WTC11 (cell line): Measurements from ENCODE around the gene GABRP. TPM values are rescaled to one million over a fixed set of nuclear protein-coding genes. Genes with fewer than 3 reads are reported as not detected.

Experiments used
- ATAC-seq: fragments of 200-7000 bp; cut with Tn5 transposase; 2 replicates; pipeline ENCODE4 v1.10.0; 2021; ENCODE audit warnings: mild to moderate bottlenecking, moderate library complexity
- CTCF ChIA-PET: fragments of 300-600 bp; sonication (Branson Sonifier 250); formaldehyde crosslinking; loops from one replicate; lab custom pipeline; 2021; ENCODE audit warnings: antibody characterized with exemption; lab: Charles Lee
- POLR2A ChIA-PET: fragments of 350-600 bp; sonication (Branson Sonifier 250); formaldehyde crosslinking; loops from one replicate; lab custom pipeline; 2021; ENCODE audit warnings: antibody characterized with exemption; lab: Charles Lee
- DNase-seq: peaks from one replicate; pipeline ENCODE4 v3.0.0; 2021; ENCODE audit warnings: low spot score
- H3K27ac Mint-ChIP-seq: 2 replicates; pipeline ENCODE4 v1.8.0; 2021; ENCODE audit warnings: mixed read lengths
- H3K27me3 Mint-ChIP-seq: 2 replicates; pipeline ENCODE4 v1.8.0; 2021; ENCODE audit warnings: low read depth, mild to moderate bottlenecking, moderate library complexity, mixed read lengths
- H3K36me3 Mint-ChIP-seq: 2 replicates; pipeline ENCODE4 v1.8.0; 2021; ENCODE audit warnings: mixed read lengths
- H3K4me1 Mint-ChIP-seq: 2 replicates; pipeline ENCODE4 v1.8.0; 2022; ENCODE audit warnings: mixed read lengths
- H3K4me3 Mint-ChIP-seq: 2 replicates; pipeline ENCODE4 v1.8.0; 2021; ENCODE audit warnings: mild to moderate bottlenecking, moderate library complexity, mixed read lengths
- H3K9me3 Mint-ChIP-seq: 2 replicates; pipeline ENCODE4 v1.8.0; 2021; ENCODE audit warnings: mixed read lengths
- ATF1 ChIP-seq: sonication (generic); formaldehyde crosslinking; IDR thresholded peaks from 2 replicates; pipeline ENCODE4 v1.8.1; 2023; ENCODE audit warnings: mild to moderate bottlenecking, moderate library complexity, missing genetic modification reagents
- CBFB ChIP-seq: sonication (generic); formaldehyde crosslinking; IDR thresholded peaks from 2 replicates; pipeline ENCODE4 v1.8.1; 2022; ENCODE audit warnings: mild to moderate bottlenecking, low read depth, missing genetic modification reagents
- ELF4 ChIP-seq: sonication (generic); formaldehyde crosslinking; IDR thresholded peaks from 2 replicates; pipeline ENCODE4 v1.8.1; 2022; ENCODE audit warnings: low read depth, mild to moderate bottlenecking, moderate library complexity, missing genetic modification reagents
- EMX1 ChIP-seq: fragments of 250-450 bp; sonication (Bioruptor Pico); IDR thresholded peaks from 2 replicates; pipeline ENCODE4 v1.8.0; 2021; ENCODE audit warnings: mild to moderate bottlenecking
- FOXP1 ChIP-seq: sonication (generic); formaldehyde crosslinking; IDR thresholded peaks from 2 replicates; pipeline ENCODE4 v1.8.0; 2022; ENCODE audit warnings: missing genetic modification reagents, mild to moderate bottlenecking, moderate library complexity, borderline replicate concordance
- NFE2L1 ChIP-seq: sonication (generic); formaldehyde crosslinking; IDR thresholded peaks from 2 replicates; pipeline ENCODE4 v1.8.1; 2023; ENCODE audit warnings: missing genetic modification reagents
- NR1H2 ChIP-seq: sonication (generic); formaldehyde crosslinking; IDR thresholded peaks from 2 replicates; pipeline ENCODE4 v1.9.0; 2021; ENCODE audit warnings: mild to moderate bottlenecking, moderate library complexity, missing genetic modification reagents
- NR3C1 ChIP-seq: sonication (generic); formaldehyde crosslinking; conservative IDR thresholded peaks from 2 replicates; pipeline ENCODE4 v1.8.1; 2023; ENCODE audit warnings: low read depth, mild to moderate bottlenecking, missing genetic modification reagents
- TCF7 ChIP-seq: sonication (generic); formaldehyde crosslinking; IDR thresholded peaks from 2 replicates; pipeline ENCODE4 v1.8.0; 2022; ENCODE audit warnings: mild to moderate bottlenecking, low read depth, missing genetic modification reagents, moderate library complexity
- total RNA-seq: library from RNA; stranded (reverse); gene quantifications from 3 replicates; pipeline ENCODE4 v1.2.3, GENCODE V29; 2021
- TF ChIP-seq, protein P1 (sequence below): fragments of 250-450 bp; sonication (Bioruptor Pico); IDR thresholded peaks from 2 replicates; pipeline ENCODE4 v1.9.0; 2021; ENCODE audit warnings: mild to moderate bottlenecking
- TF ChIP-seq, protein P2 (sequence below): sonication (generic); formaldehyde crosslinking; IDR thresholded peaks from 2 replicates; pipeline ENCODE4 v1.8.0; 2023; ENCODE audit warnings: missing genetic modification reagents
- TF ChIP-seq, protein P3 (sequence below): sonication (generic); formaldehyde crosslinking; IDR thresholded peaks from 2 replicates; pipeline ENCODE4 v1.8.1; 2022; ENCODE audit warnings: mild to moderate bottlenecking, moderate library complexity, missing genetic modification reagents
- TF ChIP-seq, protein P4 (sequence below): sonication (generic); formaldehyde crosslinking; IDR thresholded peaks from 2 replicates; pipeline ENCODE4 v1.8.0; 2023; ENCODE audit warnings: missing genetic modification reagents, mild to moderate bottlenecking, borderline replicate concordance
- TF ChIP-seq, protein P5 (sequence below): sonication (generic); formaldehyde crosslinking; IDR thresholded peaks from 2 replicates; pipeline ENCODE4 v1.8.1; 2023; ENCODE audit warnings: mild to moderate bottlenecking, missing genetic modification reagents, moderate library complexity
- TF ChIP-seq, protein P6 (sequence below): sonication (generic); formaldehyde crosslinking; conservative IDR thresholded peaks from 2 replicates; pipeline ENCODE4 v1.8.1; 2022; ENCODE audit warnings: mild to moderate bottlenecking, missing genetic modification reagents
- TF ChIP-seq, protein P7 (sequence below): sonication (generic); formaldehyde crosslinking; IDR thresholded peaks from 2 replicates; pipeline ENCODE4 v1.8.1; 2023; ENCODE audit warnings: mild to moderate bottlenecking, missing genetic modification reagents
- TF ChIP-seq, protein P8 (sequence below): sonication (generic); formaldehyde crosslinking; IDR thresholded peaks from 2 replicates; pipeline ENCODE4 v1.8.1; 2022; ENCODE audit warnings: mild to moderate bottlenecking, missing genetic modification reagents, moderate library complexity, borderline replicate concordance
- TF ChIP-seq, protein P9 (sequence below): sonication (generic); formaldehyde crosslinking; IDR thresholded peaks from 2 replicates; pipeline ENCODE4 v1.8.1; 2022; ENCODE audit warnings: low read depth, mild to moderate bottlenecking, moderate library complexity, missing genetic modification reagents, borderline replicate concordance

The GABRP gene
- total RNA-seq, 1 experiment from 2014 or later = 4.8 TPM

DNA sequence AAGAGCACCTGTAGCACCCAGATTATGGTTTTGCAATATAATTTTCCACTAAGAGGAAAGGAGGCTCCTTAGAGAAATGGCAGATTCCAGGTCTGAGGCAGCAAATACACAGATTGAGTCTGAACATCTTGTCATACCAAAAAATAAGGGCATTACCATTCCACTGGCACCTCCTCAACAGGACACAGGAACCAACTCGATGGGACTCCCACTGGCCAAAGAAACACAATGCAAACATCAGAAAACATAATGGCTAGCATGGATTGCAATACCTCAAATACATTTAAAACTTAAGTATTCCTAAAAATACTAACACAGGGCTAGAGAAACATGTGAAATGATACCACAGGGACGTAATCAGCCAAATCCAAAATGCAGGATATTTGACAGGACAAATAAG is 65.8 kb downstream of the GABRP start:
- no peak for DNase-seq
- H3K9me3 Mint-ChIP-seq = peaks cover 6% of the 10 kb centered on the region; the same call in 1 of the 2 replicates

DNA sequence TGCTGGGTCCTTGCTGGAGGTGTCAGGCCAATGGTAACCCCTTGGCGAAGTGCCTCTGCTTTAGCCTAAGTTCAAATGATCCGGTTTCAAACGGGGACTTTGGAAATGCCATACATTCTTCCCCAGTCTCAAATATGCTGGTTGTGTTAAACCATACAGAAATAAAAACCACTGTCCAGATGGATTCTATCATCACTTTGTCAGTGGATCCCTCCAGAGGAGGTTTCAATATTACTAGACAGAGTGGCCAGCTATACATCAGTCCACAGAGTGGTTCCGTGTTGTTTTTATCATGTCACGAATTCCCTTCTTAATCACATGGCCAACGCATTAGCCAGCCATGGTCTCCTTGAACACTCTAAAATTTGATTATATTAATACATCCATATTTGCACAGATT is 71.0 kb downstream of the GABRP start:
- ATAC-seq = no peak
- Mint-ChIP-seq H3K36me3 (no peaks in the 10 kb centered on the region), H3K4me1 (no peaks in the 10 kb centered on the region), H3K4me3 (no peak overlapping the region), H3K27ac (no peak overlapping the region), H3K9me3 (peaks cover 12% of the 10 kb centered on the region; the same call in 1 of the 2 replicates), H3K27me3 (no peaks in the 10 kb centered on the region; the same call in 1 of the 2 replicates)
- no peak for DNase-seq
- POLR2A ChIA-PET = no interaction called here
- no peak for TF ChIP-seq TCF7
- no peak for TF ChIP-seq EMX1
- TF ChIP-seq NR3C1 (CRISPR knock-in tag) = no peak
- TF ChIP-seq ELF4 (CRISPR knock-in tag) = no peak
- TF ChIP-seq, protein P1, sequence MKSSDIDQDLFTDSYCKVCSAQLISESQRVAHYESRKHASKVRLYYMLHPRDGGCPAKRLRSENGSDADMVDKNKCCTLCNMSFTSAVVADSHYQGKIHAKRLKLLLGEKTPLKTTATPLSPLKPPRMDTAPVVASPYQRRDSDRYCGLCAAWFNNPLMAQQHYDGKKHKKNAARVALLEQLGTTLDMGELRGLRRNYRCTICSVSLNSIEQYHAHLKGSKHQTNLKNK = no peak
- no peak for TF ChIP-seq NFE2L1
- CTCF ChIA-PET = no interaction called here

More for the DNA sequence above, 65.8 kb downstream of the GABRP start:
- Mint-ChIP-seq H3K27ac (no peak overlapping the region), H3K4me1 (no peaks in the 10 kb centered on the region), H3K4me3 (no peak overlapping the region), H3K36me3 (no peaks in the 10 kb centered on the region), H3K27me3 (no peaks in the 10 kb centered on the region)
- ATAC-seq = peak; percentile 63
- POLR2A ChIA-PET = no interaction called here
- TF ChIP-seq, protein P2, sequence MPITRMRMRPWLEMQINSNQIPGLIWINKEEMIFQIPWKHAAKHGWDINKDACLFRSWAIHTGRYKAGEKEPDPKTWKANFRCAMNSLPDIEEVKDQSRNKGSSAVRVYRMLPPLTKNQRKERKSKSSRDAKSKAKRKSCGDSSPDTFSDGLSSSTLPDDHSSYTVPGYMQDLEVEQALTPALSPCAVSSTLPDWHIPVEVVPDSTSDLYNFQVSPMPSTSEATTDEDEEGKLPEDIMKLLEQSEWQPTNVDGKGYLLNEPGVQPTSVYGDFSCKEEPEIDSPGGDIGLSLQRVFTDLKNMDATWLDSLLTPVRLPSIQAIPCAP (CRISPR knock-in tag) = no peak
- TF ChIP-seq NR3C1 (CRISPR knock-in tag) (no peak), NR1H2 (CRISPR knock-in tag) (no peak), FOXP1 (CRISPR knock-in tag) (no peak), TCF7 (no peak), CBFB (no peak)
- TF ChIP-seq, protein P3, sequence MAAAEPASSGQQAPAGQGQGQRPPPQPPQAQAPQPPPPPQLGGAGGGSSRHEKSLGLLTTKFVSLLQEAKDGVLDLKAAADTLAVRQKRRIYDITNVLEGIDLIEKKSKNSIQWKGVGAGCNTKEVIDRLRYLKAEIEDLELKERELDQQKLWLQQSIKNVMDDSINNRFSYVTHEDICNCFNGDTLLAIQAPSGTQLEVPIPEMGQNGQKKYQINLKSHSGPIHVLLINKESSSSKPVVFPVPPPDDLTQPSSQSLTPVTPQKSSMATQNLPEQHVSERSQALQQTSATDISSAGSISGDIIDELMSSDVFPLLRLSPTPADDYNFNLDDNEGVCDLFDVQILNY (CRISPR knock-in tag) = no peak
- TF ChIP-seq, protein P4, sequence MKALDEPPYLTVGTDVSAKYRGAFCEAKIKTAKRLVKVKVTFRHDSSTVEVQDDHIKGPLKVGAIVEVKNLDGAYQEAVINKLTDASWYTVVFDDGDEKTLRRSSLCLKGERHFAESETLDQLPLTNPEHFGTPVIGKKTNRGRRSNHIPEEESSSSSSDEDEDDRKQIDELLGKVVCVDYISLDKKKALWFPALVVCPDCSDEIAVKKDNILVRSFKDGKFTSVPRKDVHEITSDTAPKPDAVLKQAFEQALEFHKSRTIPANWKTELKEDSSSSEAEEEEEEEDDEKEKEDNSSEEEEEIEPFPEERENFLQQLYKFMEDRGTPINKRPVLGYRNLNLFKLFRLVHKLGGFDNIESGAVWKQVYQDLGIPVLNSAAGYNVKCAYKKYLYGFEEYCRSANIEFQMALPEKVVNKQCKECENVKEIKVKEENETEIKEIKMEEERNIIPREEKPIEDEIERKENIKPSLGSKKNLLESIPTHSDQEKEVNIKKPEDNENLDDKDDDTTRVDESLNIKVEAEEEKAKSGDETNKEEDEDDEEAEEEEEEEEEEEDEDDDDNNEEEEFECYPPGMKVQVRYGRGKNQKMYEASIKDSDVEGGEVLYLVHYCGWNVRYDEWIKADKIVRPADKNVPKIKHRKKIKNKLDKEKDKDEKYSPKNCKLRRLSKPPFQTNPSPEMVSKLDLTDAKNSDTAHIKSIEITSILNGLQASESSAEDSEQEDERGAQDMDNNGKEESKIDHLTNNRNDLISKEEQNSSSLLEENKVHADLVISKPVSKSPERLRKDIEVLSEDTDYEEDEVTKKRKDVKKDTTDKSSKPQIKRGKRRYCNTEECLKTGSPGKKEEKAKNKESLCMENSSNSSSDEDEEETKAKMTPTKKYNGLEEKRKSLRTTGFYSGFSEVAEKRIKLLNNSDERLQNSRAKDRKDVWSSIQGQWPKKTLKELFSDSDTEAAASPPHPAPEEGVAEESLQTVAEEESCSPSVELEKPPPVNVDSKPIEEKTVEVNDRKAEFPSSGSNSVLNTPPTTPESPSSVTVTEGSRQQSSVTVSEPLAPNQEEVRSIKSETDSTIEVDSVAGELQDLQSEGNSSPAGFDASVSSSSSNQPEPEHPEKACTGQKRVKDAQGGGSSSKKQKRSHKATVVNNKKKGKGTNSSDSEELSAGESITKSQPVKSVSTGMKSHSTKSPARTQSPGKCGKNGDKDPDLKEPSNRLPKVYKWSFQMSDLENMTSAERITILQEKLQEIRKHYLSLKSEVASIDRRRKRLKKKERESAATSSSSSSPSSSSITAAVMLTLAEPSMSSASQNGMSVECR (CRISPR knock-in tag) = no peak
- TF ChIP-seq, protein P5, sequence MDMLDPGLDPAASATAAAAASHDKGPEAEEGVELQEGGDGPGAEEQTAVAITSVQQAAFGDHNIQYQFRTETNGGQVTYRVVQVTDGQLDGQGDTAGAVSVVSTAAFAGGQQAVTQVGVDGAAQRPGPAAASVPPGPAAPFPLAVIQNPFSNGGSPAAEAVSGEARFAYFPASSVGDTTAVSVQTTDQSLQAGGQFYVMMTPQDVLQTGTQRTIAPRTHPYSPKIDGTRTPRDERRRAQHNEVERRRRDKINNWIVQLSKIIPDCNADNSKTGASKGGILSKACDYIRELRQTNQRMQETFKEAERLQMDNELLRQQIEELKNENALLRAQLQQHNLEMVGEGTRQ (CRISPR knock-in tag) = no peak
- TF ChIP-seq, protein P6, sequence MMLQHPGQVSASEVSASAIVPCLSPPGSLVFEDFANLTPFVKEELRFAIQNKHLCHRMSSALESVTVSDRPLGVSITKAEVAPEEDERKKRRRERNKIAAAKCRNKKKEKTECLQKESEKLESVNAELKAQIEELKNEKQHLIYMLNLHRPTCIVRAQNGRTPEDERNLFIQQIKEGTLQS (CRISPR knock-in tag) = no peak
- CTCF ChIA-PET = no interaction called here

DNA sequence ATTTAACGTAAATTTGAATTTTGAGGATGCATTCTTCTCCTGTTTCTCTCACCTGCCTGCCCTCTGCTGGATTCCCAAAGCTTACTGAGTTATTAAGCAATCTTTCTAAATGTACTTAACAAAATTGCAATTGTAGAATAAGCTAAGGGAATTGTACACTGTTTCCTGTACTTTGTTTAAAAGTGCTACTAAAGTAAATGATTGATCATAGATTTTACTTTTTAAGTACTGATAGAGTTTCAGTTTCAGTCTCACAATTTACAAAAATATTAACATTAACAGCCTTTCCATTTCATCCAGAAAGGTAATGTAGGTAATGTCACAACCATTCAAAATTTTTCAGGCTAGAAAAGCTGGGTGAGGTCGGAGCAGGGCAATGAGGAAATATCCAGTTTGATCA is 73.5 kb downstream of the GABRP start:
- ChIA-PET CTCF (interaction anchor here (0.6 kb wide), 1 partner anchor 143 kb away, joined by 3 read pairs; no protein-coding TSS in a partner anchor), POLR2A (no interaction called here)
- Mint-ChIP-seq H3K36me3 (peaks cover 14% of the 10 kb centered on the region), H3K9me3 (peaks cover 27% of the 10 kb centered on the region), H3K4me3 (no peak overlapping the region), H3K4me1 (no peaks in the 10 kb centered on the region), H3K27me3 (peaks cover 6% of the 10 kb centered on the region; the same call in 1 of the 2 replicates), H3K27ac (no peak overlapping the region)
- ATAC-seq (no peak), DNase-seq (no peak)
- TF ChIP-seq ATF1 (CRISPR knock-in tag) = no peak
- TF ChIP-seq, protein P7, sequence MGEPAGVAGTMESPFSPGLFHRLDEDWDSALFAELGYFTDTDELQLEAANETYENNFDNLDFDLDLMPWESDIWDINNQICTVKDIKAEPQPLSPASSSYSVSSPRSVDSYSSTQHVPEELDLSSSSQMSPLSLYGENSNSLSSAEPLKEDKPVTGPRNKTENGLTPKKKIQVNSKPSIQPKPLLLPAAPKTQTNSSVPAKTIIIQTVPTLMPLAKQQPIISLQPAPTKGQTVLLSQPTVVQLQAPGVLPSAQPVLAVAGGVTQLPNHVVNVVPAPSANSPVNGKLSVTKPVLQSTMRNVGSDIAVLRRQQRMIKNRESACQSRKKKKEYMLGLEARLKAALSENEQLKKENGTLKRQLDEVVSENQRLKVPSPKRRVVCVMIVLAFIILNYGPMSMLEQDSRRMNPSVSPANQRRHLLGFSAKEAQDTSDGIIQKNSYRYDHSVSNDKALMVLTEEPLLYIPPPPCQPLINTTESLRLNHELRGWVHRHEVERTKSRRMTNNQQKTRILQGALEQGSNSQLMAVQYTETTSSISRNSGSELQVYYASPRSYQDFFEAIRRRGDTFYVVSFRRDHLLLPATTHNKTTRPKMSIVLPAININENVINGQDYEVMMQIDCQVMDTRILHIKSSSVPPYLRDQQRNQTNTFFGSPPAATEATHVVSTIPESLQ = no peak
- TF ChIP-seq, protein P8, sequence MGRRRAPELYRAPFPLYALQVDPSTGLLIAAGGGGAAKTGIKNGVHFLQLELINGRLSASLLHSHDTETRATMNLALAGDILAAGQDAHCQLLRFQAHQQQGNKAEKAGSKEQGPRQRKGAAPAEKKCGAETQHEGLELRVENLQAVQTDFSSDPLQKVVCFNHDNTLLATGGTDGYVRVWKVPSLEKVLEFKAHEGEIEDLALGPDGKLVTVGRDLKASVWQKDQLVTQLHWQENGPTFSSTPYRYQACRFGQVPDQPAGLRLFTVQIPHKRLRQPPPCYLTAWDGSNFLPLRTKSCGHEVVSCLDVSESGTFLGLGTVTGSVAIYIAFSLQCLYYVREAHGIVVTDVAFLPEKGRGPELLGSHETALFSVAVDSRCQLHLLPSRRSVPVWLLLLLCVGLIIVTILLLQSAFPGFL (CRISPR knock-in tag) = no peak
- TF ChIP-seq, protein P9, sequence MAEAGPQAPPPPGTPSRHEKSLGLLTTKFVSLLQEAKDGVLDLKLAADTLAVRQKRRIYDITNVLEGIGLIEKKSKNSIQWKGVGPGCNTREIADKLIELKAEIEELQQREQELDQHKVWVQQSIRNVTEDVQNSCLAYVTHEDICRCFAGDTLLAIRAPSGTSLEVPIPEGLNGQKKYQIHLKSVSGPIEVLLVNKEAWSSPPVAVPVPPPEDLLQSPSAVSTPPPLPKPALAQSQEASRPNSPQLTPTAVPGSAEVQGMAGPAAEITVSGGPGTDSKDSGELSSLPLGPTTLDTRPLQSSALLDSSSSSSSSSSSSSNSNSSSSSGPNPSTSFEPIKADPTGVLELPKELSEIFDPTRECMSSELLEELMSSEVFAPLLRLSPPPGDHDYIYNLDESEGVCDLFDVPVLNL = no peak
